K562 (cell line): ENCODE measurements around the gene HIF1AN. TPM values are rescaled to one million over a fixed set of nuclear protein-coding genes. Genes with fewer than 3 reads are reported as not detected.

Experiments used
- FOXA1 ChIP-seq: fragments of 450-650 bp; IDR thresholded peaks from 2 replicates; pipeline ENCODE4 v1.6.1; 2016; ENCODE audit warnings: mild to moderate bottlenecking, borderline replicate concordance
- HDAC1 ChIP-seq, 2 experiments: fragments of 450-650 bp; IDR thresholded peaks; 2 replicates each; pipeline ENCODE4 v1.6.1; 2016 to 2017; ENCODE audit warnings: inconsistent platforms in 1 of 2, mild to moderate bottlenecking in 1 of 2, moderate library complexity in 1 of 2
- NONO ChIP-seq, 2 experiments: fragments of 200-400 bp in 1 of 2; fragments of 450-650 bp in 1 of 2; formaldehyde crosslinking in 1 of 2; IDR thresholded peaks; 2 replicates each; pipeline ENCODE4 v1.6.1; 2017; ENCODE audit warnings: low read depth in 2 of 2, mild to moderate bottlenecking in 2 of 2, moderate library complexity in 2 of 2, low read length in 1 of 2
- NR2C1 ChIP-seq, 2 experiments: fragments of 450-650 bp; IDR thresholded peaks; 2 replicates each; pipeline ENCODE4 v1.6.1; 2017; ENCODE audit warnings: mild to moderate bottlenecking in 2 of 2, antibody characterized with exemption in 1 of 2, inconsistent platforms in 1 of 2, missing compliant biosample characterization in 1 of 2, missing genetic modification characterization in 1 of 2
- ZNF184 ChIP-seq: sonication (generic); formaldehyde crosslinking; IDR thresholded peaks from 2 replicates; pipeline ENCODE4 v1.5.0; 2020; ENCODE audit warnings: missing genetic modification reagents
- ZNF76 ChIP-seq: fragments of 250-450 bp; sonication (Bioruptor Pico); IDR thresholded peaks from 2 replicates; pipeline ENCODE4 v1.4.0; 2020; ENCODE audit warnings: mild to moderate bottlenecking, moderate library complexity, borderline replicate concordance
- polyA plus RNA-seq, 8 experiments: library from polyadenylated mRNA; depleted of rRNA in 4 of 8; stranded (reverse) in 5 of 8; unstranded in 3 of 8; fragments of >200 nt; fragmentation: Nextera tagmentation in 2 of 8; fragmentation: Illumina TruSeq in 1 of 8; extraction: Ambion mirVana in 2 of 8; extraction: Trizol in 1 of 8; gene quantifications; 2 replicates each; pipeline versions ENCODE4 v1.2.1 to v1.2.3, GENCODE V29; 2011 to 2014; ENCODE audit warnings: inconsistent platforms in 1 of 8, missing spikeins in 1 of 8
- total RNA-seq, 7 experiments: library from RNA; depleted of rRNA in 6 of 7; stranded (reverse); fragments of >200 nt in 6 of 7; fragmentation: Illumina TruSeq in 2 of 7; extraction: Trizol in 2 of 7; gene quantifications; 2 replicates each; pipeline versions ENCODE4 v1.2.1 to v1.2.3, GENCODE V29; 2011 to 2021; ENCODE audit warnings: low replicate concordance in 1 of 7
- TF ChIP-seq, protein P1 (sequence below): fragments of 450-650 bp; IDR thresholded peaks from one replicate; pipeline ENCODE4 v1.6.1; 2018; ENCODE audit warnings: mild to moderate bottlenecking, moderate library complexity; ENCODE audit not compliant: partially characterized antibody
- TF ChIP-seq, protein P2 (sequence below): fragments of 200-800 bp; sonication (Bioruptor generic); IDR thresholded peaks from 2 replicates; pipeline ENCODE4 v1.6.1; 2017; ENCODE audit warnings: missing genetic modification characterization, missing compliant biosample characterization
- TF ChIP-seq, protein P3 (sequence below): sonication (generic); formaldehyde crosslinking; IDR thresholded peaks from 2 replicates; pipeline ENCODE4 v1.9.0; 2022; ENCODE audit warnings: mild to moderate bottlenecking, missing genetic modification reagents

The HIF1AN gene
- total and polyA plus RNA-seq, 9 of the 15 experiments (the other 6 are each of a cell fraction or from before 2014, with no cell fraction given), result 1.2 to 16.8 (median 6.9) TPM

DNA sequence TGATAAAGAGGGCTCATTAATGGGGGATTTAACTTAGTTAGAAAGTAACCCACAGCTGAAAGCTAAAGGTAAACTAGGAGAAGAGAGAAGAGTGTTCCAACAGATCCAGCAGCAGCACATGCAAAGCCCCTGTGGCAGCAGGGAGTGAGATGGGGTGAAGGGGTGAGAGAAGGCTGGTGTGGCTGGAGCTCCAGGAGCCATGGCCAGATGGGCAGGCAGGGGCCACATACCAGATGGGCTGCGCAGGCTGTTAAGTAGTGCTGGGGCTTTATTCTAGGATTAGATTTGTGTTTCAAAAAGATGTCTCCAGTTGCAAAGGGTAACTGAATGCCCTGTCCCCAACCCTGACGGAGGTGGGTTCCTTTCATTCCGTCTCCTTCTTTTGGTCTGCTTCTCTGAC lies 33.2 kb downstream of the HIF1AN start (continued):
- TF ChIP-seq, protein P1, sequence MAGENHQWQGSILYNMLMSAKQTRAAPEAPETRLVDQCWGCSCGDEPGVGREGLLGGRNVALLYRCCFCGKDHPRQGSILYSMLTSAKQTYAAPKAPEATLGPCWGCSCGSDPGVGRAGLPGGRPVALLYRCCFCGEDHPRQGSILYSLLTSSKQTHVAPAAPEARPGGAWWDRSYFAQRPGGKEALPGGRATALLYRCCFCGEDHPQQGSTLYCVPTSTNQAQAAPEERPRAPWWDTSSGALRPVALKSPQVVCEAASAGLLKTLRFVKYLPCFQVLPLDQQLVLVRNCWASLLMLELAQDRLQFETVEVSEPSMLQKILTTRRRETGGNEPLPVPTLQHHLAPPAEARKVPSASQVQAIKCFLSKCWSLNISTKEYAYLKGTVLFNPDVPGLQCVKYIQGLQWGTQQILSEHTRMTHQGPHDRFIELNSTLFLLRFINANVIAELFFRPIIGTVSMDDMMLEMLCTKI, result no peak
- TF ChIP-seq ZNF76 (CRISPR knock-in tag), result no peak
- no peak for TF ChIP-seq FOXA1
- TF ChIP-seq ZNF184 (CRISPR knock-in tag), result no peak
- TF ChIP-seq, protein P2, sequence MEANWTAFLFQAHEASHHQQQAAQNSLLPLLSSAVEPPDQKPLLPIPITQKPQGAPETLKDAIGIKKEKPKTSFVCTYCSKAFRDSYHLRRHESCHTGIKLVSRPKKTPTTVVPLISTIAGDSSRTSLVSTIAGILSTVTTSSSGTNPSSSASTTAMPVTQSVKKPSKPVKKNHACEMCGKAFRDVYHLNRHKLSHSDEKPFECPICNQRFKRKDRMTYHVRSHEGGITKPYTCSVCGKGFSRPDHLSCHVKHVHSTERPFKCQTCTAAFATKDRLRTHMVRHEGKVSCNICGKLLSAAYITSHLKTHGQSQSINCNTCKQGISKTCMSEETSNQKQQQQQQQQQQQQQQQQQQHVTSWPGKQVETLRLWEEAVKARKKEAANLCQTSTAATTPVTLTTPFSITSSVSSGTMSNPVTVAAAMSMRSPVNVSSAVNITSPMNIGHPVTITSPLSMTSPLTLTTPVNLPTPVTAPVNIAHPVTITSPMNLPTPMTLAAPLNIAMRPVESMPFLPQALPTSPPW (CRISPR knock-in tag), result no peak
- TF ChIP-seq NR2C1 (IDR thresholded peaks at IDR 0.05), result no peak
- no peak for TF ChIP-seq NR2C1 (tag; IDR thresholded peaks at IDR 0.05)
- TF ChIP-seq HDAC1 (IDR thresholded peaks at IDR 0.05), result no peak
- no peak for TF ChIP-seq NONO (IDR thresholded peaks at IDR 0.05; ENCODE audit: low read depth in 2 of 2, low read length in 1 of 2)
- TF ChIP-seq, protein P3, sequence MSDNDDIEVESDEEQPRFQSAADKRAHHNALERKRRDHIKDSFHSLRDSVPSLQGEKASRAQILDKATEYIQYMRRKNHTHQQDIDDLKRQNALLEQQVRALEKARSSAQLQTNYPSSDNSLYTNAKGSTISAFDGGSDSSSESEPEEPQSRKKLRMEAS (CRISPR knock-in tag), result no peak
- TF ChIP-seq, all 486 proteins: peak for 0
